ENCODE results near the gene PIGR. TPM values are rescaled to one million over a fixed set of nuclear protein-coding genes. Genes with fewer than 3 reads are reported as not detected.
A peak's percentile ranks its signal among the peaks of the same experiment; 100 is the strongest.

PIGR gene
- total and polyA plus RNA-seq, 8 donors, result 0.11 to 587 (median 0.22) TPM

- no peaks in the 10 kb centered on the region for H3K27me3 ChIP-seq
- peaks cover 5 to 15% of the 10 kb centered on the region in 2 donors for H3K4me1 ChIP-seq
- H3K36me3 ChIP-seq, result no peaks in the 10 kb centered on the region
- TF ChIP-seq CTCF (IDR thresholded peaks at IDR 0.05), result no peak
- H3K27ac ChIP-seq, result no peak overlapping the region
- peak; percentile 24 for ATAC-seq
- no peak overlapping the region for H3K4me3 ChIP-seq
- intact Hi-C loops (cut with DNase I), result no loop called here
- no peak for DNase-seq
- no peaks in the 10 kb centered on the region for H3K9me3 ChIP-seq
These were observed 58.6 kb downstream of the PIGR start for GRCh38 chr1:206887701-206888100.

- Histone ChIP-seq H3K27ac (no peak overlapping the region), H3K4me1 (peaks cover 5 to 15% of the 10 kb centered on the region in 2 donors), H3K36me3 (no peaks in the 10 kb centered on the region), H3K4me3 (no peak overlapping the region), H3K27me3 (no peaks in the 10 kb centered on the region), H3K9me3 (no peaks in the 10 kb centered on the region)
- ATAC-seq, result no peak
- no peak for DNase-seq
- intact Hi-C loops (cut with DNase I), result no loop called here
- TF ChIP-seq CTCF (IDR thresholded peaks at IDR 0.05), result no peak
These were observed 59.4 kb downstream of the PIGR start for GRCh38 chr1:206886831-206887230.

- Histone ChIP-seq H3K4me3 (no peak overlapping the region), H3K27me3 (no peaks in the 10 kb centered on the region), H3K27ac (no peak overlapping the region), H3K9me3 (no peaks in the 10 kb centered on the region), H3K36me3 (no peaks in the 10 kb centered on the region), H3K4me1 (peaks cover 3 to 5% of the 10 kb centered on the region in 2 donors)
- TF ChIP-seq CTCF (IDR thresholded peaks at IDR 0.05), result no peak
- ATAC-seq (no peak), DNase-seq (no peak)
- intact Hi-C loops (cut with DNase I), result no loop called here
These were observed 60.8 kb downstream of the PIGR start for GRCh38 chr1:206885341-206886060.

GRCh38 chr1:206883876-206884275 is 62.4 kb downstream of the PIGR start:
- intact Hi-C loops (cut with DNase I), result no loop called here
- no peaks in the 10 kb centered on the region for H3K36me3 ChIP-seq
- no peaks in the 10 kb centered on the region for H3K4me1 ChIP-seq
- no peak for ATAC-seq
- no peak for DNase-seq
- no peak overlapping the region for H3K4me3 ChIP-seq
- no peak for TF ChIP-seq CTCF (IDR thresholded peaks at IDR 0.05)
- H3K9me3 ChIP-seq, result peaks cover 0 to under 1% of the 10 kb centered on the region in 2 donors
- H3K27ac ChIP-seq, result no peak overlapping the region
- H3K27me3 ChIP-seq, result no peaks in the 10 kb centered on the region

- Histone ChIP-seq H3K27ac (no peak overlapping the region), H3K9me3 (peaks cover 0 to 8% of the 10 kb centered on the region in 2 donors), H3K4me1 (no peaks in the 10 kb centered on the region), H3K4me3 (no peak overlapping the region), H3K36me3 (no peaks in the 10 kb centered on the region), H3K27me3 (no peaks in the 10 kb centered on the region)
- no peak for ATAC-seq
- no peak for DNase-seq
- no peak for TF ChIP-seq CTCF (IDR thresholded peaks at IDR 0.05)
- intact Hi-C loops (cut with DNase I), result no loop called here
These were observed 63.1 kb downstream of the PIGR start for GRCh38 chr1:206883160-206883559.
